ENCODE data around the gene IRS1.

The IRS1 gene

DNA sequence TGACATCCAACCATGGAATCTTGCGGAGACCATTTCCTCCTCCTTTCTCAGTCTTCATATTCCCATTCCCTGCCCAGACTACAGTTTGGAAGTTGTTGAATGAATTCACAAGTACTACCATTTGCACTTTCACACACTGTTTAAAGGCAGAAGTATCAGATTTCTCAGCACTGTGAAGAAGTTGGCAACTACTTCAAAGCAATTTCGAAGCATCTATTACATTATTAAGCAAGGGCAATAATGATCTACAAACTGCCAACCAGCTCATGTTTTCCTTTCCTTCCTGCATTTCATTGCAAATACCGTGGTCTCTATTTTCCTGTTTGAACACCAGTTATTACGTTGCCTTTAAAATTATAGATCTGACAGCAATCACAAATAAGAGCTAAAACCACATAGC, 105.5 kb downstream of the IRS1 start:
- TF ChIP-seq, protein P1, sequence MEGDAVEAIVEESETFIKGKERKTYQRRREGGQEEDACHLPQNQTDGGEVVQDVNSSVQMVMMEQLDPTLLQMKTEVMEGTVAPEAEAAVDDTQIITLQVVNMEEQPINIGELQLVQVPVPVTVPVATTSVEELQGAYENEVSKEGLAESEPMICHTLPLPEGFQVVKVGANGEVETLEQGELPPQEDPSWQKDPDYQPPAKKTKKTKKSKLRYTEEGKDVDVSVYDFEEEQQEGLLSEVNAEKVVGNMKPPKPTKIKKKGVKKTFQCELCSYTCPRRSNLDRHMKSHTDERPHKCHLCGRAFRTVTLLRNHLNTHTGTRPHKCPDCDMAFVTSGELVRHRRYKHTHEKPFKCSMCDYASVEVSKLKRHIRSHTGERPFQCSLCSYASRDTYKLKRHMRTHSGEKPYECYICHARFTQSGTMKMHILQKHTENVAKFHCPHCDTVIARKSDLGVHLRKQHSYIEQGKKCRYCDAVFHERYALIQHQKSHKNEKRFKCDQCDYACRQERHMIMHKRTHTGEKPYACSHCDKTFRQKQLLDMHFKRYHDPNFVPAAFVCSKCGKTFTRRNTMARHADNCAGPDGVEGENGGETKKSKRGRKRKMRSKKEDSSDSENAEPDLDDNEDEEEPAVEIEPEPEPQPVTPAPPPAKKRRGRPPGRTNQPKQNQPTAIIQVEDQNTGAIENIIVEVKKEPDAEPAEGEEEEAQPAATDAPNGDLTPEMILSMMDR (conservative IDR thresholded peaks at IDR 0.05; ENCODE audit: control insufficient read depth, insufficient read depth, low read depth, low read length), result no peak
- no peak for DNase-seq (ENCODE audit: low read depth)
- H3K4me3 ChIP-seq (ENCODE audit: control insufficient read depth, low read depth, low read length), result no peak overlapping the region

DNA sequence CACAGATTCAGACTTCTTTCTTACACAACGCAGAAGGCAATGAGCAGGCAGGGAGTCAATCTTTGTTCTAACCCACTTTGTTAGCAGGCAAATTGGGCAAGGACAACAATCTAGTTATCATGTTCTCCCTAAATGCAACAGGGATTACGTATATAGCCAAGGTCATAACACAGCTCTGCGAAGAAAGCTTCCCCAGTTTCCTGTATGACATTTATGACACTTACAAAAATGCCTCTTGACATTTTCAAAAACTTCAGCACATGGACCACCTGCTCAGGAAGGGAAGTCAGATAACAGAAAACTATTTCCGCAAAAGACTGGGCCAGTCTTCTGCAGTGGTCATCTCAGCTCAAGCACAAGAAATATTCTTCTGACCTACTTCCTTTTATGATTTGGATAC, 106.1 kb downstream of the IRS1 start:
- TF ChIP-seq, protein P1 (conservative IDR thresholded peaks at IDR 0.05; ENCODE audit: control insufficient read depth, insufficient read depth, low read depth, low read length), result no peak
- no peak overlapping the region for H3K4me3 ChIP-seq (ENCODE audit: control insufficient read depth, low read depth, low read length)
- no peak for DNase-seq (ENCODE audit: low read depth)

DNA sequence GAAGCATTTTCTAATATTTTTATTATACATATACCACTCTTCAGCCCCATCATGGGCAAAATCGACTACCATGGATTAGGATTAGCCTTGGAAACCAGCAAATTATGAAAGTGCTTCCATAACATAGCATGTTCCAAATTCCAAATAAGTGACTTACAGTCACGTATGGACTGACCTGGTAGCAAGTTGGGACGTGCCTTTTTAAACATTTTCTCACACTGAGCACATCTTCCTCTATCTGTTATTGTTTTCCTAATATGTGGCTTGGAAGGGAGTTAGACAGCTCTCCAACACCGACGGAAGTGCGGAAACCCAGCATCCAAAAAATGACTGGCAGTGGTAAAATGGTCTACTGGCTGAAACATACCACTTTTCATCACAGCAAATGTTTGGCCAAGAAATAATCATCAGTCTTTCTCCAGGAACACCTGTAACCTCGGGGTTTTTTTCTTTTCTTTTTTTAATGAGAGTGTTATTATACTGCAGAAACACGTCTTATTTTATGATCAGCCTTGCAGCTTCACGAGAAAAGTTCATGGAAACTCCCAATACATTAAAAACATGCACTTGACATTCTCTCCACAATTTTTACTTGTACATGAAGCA, 107.0 kb downstream of the IRS1 start:
- DNase-seq (ENCODE audit: low read depth), result no peak
- TF ChIP-seq, protein P1 (conservative IDR thresholded peaks at IDR 0.05; ENCODE audit: control insufficient read depth, insufficient read depth, low read depth, low read length), result no peak
- no peak overlapping the region for H3K4me3 ChIP-seq (ENCODE audit: control insufficient read depth, low read depth, low read length)

DNA sequence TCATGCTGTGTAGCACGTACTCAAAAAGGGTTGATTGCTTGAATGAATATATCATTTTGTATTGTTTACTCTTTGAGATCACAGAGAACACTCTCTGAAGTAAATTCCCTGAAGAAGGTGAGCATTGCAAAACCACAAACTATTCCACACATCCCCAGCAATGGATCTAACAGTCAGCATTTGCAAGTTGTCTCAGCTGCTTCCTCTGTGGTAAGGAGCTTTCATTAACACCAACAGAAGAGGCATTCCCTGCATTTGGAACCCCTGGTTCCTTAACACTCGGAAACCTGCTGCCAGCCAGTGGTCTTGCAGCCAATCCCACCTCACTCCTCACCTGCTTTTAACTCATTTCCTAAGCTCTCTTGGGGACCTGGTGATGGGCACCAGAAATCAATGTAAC, 108.4 kb downstream of the IRS1 start:
- H3K4me3 ChIP-seq (ENCODE audit: control insufficient read depth, low read depth, low read length), result no peak overlapping the region
- DNase-seq (ENCODE audit: low read depth), result no peak
- TF ChIP-seq, protein P1 (conservative IDR thresholded peaks at IDR 0.05; ENCODE audit: control insufficient read depth, insufficient read depth, low read depth, low read length), result no peak

DNA sequence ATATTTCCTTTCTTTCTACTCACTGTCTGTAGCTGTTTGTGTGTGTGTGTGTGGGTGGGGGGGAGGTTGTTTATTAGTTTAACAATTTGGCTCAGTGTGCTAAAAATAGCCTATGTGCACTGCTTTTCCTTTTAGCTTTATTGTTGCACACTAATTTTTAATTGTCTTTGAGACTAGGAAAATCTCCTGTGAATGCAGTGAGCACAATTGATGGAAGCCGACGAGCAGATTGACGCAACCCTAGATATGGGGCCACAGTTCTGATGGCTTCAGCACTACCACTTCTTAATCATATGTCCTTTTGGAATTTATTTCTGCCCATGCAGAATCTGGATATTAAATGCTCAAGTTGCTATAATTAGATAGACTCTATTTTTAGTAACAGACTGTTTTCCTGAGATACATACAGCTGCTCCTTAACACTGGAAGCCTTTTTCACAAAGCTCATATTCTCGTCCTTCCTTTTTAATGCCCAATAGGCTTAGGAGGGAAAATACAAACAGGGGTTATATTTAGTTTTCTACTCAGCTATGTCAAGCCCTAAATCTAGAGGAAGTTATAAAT, 109.1 kb downstream of the IRS1 start:
- TF ChIP-seq, protein P1 (conservative IDR thresholded peaks at IDR 0.05; ENCODE audit: control insufficient read depth, insufficient read depth, low read depth, low read length), result no peak
- no peak overlapping the region for H3K4me3 ChIP-seq (ENCODE audit: control insufficient read depth, low read depth, low read length)
- no peak for DNase-seq (ENCODE audit: low read depth)

DNA sequence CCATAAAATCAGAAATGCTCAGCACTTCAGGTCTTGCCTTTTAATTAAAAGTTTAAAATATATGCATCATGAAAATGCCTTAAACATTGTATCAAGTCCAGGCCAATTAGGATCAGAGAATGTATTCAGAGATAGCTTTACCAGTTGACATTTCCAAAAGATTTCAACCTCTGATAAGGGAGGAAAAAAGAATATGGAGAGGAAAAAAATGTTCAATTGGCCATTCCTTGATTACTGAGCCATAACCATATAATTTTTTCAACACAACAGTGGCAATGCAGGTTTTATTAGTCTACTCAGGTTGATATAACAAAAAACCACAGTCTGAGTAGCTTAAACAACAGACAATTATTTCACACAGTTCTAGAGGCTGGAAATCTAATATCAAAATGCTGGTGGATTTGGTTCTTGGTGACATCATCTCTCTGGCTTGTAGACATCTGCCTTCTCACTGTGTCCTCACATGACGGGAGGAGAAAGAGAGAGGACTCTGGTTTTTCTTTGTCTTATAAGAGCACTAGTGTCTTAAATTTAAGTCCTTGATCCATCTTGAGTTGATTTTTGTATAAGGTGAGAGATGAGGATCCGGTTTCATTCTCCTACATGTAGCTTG, 111.9 kb downstream of the IRS1 start:
- no peak overlapping the region for H3K4me3 ChIP-seq (ENCODE audit: control insufficient read depth, low read depth, low read length)
- no peak for DNase-seq (ENCODE audit: low read depth)
- TF ChIP-seq, protein P1 (conservative IDR thresholded peaks at IDR 0.05; ENCODE audit: control insufficient read depth, insufficient read depth, low read depth, low read length), result no peak
